ENCODE data around the gene CES3.

The CES3 gene

GRCh38 chr16:66996324-66996982 is 35.4 kb downstream of the CES3 start:
- in situ Hi-C loops (cut with HindIII; ENCODE audit: low sequenced_read_pairs), result no loop called here

DNA sequence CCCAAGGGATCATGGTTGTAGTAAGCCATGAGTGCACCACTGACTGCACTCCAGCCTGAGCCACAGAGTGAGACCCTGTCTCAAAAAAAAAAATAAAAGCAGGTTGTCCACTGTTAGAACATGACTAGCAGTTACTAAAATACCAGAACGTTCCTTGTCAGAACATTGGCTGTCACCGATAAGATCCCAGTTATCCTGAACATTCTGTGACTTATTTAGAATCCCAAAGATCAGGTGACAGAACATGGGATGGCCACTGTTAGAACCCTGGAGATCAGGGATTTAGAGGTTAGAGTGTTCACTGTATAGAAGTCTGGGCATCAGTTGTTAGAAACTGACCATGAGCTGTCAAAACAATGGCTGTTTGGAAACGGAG is 35.9 kb downstream of the CES3 start:
- in situ Hi-C loops (cut with HindIII; ENCODE audit: low sequenced_read_pairs), result no loop called here

DNA sequence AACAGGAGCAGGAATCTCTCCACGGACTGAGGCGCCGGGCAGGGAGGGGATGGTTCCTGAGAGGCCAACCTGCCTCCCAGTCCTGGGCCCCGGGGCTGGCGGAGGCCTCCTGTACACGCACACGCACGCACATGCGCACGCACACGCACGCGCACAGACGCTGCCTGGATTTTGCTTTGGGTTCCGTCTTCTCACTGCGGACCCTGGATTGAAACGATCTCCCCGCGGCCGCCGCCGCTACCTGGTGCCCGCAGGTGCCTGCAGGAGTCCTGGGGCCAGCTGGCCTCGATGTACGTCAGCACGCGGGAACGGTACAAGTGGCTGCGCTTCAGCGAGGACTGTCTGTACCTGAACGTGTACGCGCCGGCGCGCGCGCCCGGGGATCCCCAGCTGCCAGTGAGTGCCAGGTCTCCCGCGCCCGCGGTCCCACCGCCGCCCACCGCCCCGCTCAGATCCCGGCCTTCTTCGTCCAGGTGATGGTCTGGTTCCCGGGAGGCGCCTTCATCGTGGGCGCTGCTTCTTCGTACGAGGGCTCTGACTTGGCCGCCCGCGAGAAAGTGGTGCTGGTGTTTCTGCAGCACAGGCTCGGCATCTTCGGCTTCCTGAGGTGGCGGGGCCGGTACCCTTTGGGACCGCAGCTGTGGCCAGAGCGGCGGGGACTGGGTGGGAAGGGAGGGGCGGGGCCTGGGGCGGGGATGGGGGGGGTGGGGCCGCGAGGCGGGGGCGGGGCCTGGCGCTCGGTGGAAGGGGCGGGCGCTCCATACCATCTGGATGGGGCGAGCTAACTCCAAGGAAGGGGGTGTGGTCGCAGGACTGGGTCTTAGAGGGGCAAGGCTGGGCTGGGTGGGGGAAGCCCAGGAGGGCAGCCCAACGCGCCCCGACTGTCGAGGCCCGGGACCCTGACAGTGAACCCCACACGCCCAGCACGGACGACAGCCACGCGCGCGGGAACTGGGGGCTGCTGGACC is 39.6 kb downstream of the CES3 start:
- in situ Hi-C loops (cut with HindIII; ENCODE audit: low sequenced_read_pairs), result no loop called here

- in situ Hi-C loops (cut with HindIII; ENCODE audit: low sequenced_read_pairs), result no loop called here
Measured at GRCh38 chr16:67001726-67002125, 40.7 kb downstream of the CES3 start.

DNA sequence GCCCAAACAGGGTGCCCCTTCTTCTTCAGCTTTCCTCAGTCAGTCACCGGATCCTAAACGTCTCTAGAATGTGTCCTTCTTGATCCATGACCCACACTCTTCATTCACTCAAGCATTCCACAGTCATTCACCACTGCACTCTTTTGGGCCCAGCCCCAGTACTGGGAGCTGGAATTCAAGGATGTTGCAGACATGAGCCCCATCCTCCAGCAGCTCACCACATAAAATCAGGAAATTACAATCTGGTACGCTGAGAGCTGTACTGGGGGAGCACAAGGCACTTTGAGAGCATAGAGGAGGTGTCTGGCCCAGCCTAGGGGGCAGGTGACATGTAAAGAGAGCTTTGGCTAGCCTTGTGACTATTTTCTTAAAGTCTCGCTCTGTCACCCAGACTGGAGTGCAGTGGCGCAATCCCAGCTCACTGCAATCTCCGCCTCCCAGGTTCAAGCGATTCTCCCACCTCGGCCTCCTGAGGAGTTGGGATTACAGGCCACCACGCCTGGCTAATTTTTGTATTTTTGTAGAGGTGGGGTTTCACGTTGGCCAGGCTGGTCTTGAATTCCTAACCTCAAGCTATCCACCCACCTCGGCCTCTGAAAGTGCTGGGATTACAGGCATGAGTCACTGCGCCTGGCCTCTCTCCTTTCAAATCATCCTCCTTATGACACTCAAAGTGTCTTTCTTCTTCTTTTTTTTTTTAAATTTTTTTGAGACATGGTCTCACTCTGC is 46.0 kb downstream of the CES3 start:
- in situ Hi-C loops (cut with HindIII; ENCODE audit: low sequenced_read_pairs), result no loop called here

GRCh38 chr16:67009158-67009557 is 48.1 kb downstream of the CES3 start:
- in situ Hi-C loops (cut with HindIII; ENCODE audit: low sequenced_read_pairs), result no loop called here

DNA sequence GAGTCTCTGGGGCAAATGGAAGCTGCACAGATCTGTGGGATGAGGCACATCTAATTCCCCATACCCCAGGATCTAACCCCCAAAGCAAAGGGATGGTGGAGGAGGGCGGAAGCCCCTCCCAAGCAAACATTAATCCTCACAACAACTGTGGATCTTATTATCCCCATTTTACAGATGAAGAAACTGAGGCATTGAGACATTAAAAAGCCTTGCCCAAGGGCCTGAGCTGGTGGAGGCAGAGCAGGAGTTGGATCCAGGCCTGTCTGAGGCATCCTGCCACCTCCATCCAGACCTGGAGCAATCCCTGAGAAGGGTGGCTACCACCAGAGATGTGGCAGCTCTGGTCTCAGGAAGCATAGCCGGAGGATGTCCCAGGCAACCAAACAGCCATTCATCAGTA is 50.2 kb downstream of the CES3 start:
- in situ Hi-C loops (cut with HindIII; ENCODE audit: low sequenced_read_pairs), result no loop called here

- in situ Hi-C loops (cut with HindIII; ENCODE audit: low sequenced_read_pairs), result no loop called here
Measured at GRCh38 chr16:67013233-67013822, 52.3 kb downstream of the CES3 start.

DNA sequence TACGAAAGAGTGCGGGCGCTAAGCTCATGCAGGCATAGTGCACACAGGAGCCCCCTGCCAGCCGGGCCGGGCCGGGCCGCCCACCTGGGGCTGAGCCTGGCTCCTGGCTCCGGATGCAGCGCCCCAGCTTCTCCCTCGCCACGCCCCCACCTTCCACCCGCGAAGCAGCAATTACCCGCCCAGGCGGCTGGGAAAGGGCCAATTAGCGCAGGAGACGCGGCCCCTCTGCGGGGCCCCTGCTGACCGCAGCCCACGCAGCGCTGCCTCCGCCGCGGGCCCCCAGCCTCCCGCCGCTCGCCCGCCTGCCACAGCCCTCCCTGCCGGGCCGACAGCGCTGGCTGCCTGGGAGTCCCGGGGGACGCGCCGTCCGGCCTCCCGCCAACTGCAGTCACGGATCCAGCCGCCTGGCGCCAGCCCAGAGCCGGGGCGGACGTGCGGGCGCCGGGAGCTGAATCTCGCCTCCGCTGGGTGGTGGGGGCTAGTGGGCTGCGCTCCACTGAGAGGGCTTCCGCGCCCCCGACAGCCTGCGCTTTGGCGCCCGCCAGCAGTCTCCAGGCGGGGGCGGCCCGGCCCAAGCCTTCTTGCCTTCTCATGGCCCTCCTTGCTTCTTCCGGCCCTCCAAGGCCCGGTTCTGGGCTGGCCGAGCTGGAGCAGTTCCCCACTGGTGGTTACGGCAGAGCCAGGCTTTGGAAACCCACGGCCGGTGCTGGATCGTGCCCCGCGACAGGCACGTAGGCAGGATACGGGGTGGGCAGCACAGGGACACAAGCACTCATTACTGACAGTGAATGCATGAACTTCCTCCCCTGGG is 53.0 kb downstream of the CES3 start:
- in situ Hi-C loops (cut with HindIII; ENCODE audit: low sequenced_read_pairs), result no loop called here

- in situ Hi-C loops (cut with HindIII; ENCODE audit: low sequenced_read_pairs), result no loop called here
Measured at GRCh38 chr16:67014634-67015312, 53.7 kb downstream of the CES3 start.

DNA sequence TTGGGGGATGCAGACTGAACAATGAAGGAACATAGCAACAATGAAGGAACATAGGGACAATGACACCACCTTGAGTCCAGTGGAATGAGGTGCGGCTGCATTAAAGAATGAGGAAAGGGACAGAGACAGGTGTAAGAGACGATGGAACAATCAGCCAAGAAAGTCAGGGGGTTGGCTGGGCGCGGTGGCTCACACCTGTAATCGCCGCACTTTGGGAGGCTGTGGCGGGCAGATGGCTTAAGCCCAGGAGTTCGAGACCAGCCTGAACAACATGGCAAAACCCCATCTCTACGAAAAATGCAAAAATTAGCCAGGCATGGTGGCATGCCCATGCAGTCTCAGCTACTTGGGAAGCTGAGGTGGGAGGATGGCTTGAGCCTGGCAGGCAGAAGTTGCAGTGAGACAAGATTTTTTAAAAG is 54.3 kb downstream of the CES3 start:
- in situ Hi-C loops (cut with HindIII; ENCODE audit: low sequenced_read_pairs), result no loop called here

GRCh38 chr16:67016143-67016542 is 55.1 kb downstream of the CES3 start:
- in situ Hi-C loops (cut with HindIII; ENCODE audit: low sequenced_read_pairs), result no loop called here

DNA sequence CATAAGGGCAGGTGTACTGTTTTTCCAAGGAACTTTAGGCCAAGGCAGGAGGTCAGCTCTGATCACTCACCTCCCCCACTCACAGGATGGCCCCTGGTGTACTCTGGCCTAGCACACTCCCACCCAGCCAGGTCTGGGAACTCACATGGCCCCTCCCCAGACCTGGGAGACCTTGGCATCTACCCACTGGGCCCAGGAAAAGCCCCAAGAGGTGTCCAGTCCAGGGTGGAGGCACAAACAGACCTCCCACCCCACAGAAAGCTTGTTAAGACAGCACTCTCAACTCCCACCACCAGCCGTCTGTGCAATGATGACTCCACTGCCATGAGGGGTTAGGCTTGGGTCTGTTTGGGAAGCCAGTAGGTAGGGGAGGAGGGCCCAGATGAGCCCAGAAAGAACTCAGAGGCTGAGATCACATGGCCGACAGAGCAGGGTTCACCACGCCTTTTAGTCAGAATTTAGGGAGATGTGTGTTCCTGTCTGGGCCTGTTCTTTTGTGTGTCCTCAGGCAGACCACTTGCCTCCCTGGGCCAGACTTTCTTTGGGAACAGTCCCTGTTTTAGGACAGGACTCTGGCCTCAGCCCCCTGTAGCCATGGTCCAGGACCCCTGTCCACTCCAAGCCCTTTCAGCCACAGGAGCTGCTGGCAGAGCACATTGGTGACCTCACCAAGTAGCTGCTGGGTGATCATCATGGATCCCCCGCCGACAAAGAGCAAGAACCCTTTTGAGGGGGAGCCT is 55.8 kb downstream of the CES3 start:
- in situ Hi-C loops (cut with HindIII; ENCODE audit: low sequenced_read_pairs), result no loop called here

- in situ Hi-C loops (cut with HindIII; ENCODE audit: low sequenced_read_pairs), result no loop called here
Measured at GRCh38 chr16:67017421-67017750, 56.3 kb downstream of the CES3 start.

DNA sequence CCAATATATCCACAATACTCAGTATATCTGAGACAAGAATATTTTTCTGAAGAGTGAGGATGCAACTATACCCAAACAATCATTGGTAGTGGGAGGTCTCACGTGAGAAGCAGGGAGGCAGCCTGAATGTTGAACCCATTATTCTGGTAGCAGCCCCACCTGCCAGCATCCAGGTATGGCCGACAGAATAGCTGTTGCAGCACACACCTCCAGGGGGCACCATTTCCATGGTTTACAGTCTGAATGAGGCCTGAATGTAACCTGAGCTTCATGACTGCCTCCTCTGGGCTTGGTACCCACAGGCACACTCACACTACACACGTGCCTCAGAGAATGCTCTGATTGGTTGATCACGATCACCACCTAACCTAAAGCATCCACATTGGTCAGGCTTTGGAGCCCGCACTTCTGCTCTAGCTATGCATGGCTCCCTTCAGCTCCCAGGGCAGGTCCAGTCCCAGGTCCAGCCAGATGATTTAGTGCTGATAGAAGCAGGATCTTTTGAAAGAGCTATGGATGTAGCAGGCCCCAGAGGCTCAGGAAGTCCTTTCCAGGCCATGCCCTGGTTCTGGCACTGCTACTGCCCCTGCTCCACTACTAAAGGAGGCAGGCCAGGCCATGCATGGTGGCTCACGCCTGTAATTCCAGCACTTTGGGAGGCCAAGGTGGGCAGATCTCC is 56.9 kb downstream of the CES3 start:
- in situ Hi-C loops (cut with HindIII; ENCODE audit: low sequenced_read_pairs), result no loop called here

DNA sequence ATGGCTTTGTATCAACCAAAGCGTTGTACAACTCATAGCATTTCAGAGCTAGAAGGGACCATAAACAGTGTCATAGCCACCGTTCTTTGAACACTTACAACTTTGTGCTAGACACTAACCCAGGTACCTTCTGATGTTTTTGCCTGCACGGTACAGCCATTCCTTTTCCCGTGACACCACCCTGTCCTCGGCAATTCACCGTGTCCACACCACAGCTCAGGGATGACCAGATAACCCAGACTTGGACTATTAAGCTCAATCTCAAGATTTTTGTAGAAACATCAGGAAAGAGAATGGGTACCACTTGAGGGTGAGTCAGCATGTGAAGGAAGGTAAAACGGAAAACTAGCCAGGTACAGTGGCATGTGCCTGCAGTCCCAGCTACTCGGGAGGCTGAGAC is 58.1 kb downstream of the CES3 start:
- in situ Hi-C loops (cut with HindIII; ENCODE audit: low sequenced_read_pairs), result no loop called here

DNA sequence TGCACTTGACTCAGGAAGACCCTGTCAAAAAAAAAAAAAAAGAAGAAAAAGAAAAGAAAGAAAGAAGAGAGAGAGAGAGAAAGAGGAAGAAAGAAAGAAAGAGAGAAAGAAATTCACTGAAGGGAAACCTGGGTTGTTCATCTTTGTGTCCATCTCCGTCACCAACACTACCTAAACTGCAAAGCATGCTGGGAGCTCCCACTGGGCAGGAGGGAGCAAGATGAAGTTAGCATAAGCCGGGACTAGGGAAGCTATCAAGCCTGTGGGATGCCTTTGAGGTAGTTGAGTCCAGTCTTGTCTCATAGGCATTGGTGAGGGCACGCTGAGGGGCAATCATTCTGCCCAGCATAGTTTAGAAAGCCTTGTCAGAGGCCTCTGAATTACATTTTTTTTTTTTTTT is 60.3 kb downstream of the CES3 start:
- in situ Hi-C loops (cut with HindIII; ENCODE audit: low sequenced_read_pairs), result no loop called here

- in situ Hi-C loops (cut with HindIII; ENCODE audit: low sequenced_read_pairs), result no loop called here
Measured at GRCh38 chr16:67022531-67023214, 61.6 kb downstream of the CES3 start.
